MM.1S (cell line): ENCODE results near the gene PRKCH.

Experiments
- CTCF ChIP-seq: fragments of 300-600 bp; sonication (generic); IDR thresholded peaks from 2 replicates; pipeline ENCODE4 v1.5.1; 2016; ENCODE audit warnings: antibody characterized with exemption, low read length, mixed read lengths
- EZH2 ChIP-seq: fragments of 300-600 bp; sonication (generic); optimal IDR thresholded peaks from 2 replicates; pipeline ENCODE3; 2017; ENCODE audit warnings: low read depth, mild to moderate bottlenecking, antibody characterized with exemption, low read length, mixed read lengths
- EZH2phosphoT487 ChIP-seq: fragments of 300-600 bp; sonication (generic); IDR thresholded peaks from 2 replicates; pipeline ENCODE4 v1.6.1; 2018; ENCODE audit warnings: antibody characterized with exemption, low read length

- no peak for TF ChIP-seq EZH2phosphoT487
- no peak for TF ChIP-seq CTCF
- TF ChIP-seq EZH2: no peak
These were observed 265.2 kb downstream of the PRKCH start for GRCh38 chr14:61586544-61587055.
